WTC11 (cell line): ENCODE results near the gene SCUBE1. TPM values are rescaled to one million over a fixed set of nuclear protein-coding genes. Genes with fewer than 3 reads are reported as not detected.
A peak's percentile ranks its signal among the peaks of the same experiment; 100 is the strongest.

ENCODE experiments used
- ATAC-seq: fragments of 200-7000 bp; cut with Tn5 transposase; 2 replicates; pipeline ENCODE4 v1.10.0; 2021; ENCODE audit warnings: mild to moderate bottlenecking, moderate library complexity
- CTCF ChIA-PET: fragments of 300-600 bp; sonication (Branson Sonifier 250); formaldehyde crosslinking; loops from one replicate; lab custom pipeline; 2021; ENCODE audit warnings: antibody characterized with exemption; lab: Charles Lee
- POLR2A ChIA-PET: fragments of 350-600 bp; sonication (Branson Sonifier 250); formaldehyde crosslinking; loops from one replicate; lab custom pipeline; 2021; ENCODE audit warnings: antibody characterized with exemption; lab: Charles Lee
- DNase-seq: peaks from one replicate; pipeline ENCODE4 v3.0.0; 2021; ENCODE audit warnings: low spot score
- H3K27ac Mint-ChIP-seq: 2 replicates; pipeline ENCODE4 v1.8.0; 2021; ENCODE audit warnings: mixed read lengths
- H3K27me3 Mint-ChIP-seq: 2 replicates; pipeline ENCODE4 v1.8.0; 2021; ENCODE audit warnings: low read depth, mild to moderate bottlenecking, moderate library complexity, mixed read lengths
- H3K36me3 Mint-ChIP-seq: 2 replicates; pipeline ENCODE4 v1.8.0; 2021; ENCODE audit warnings: mixed read lengths
- H3K4me1 Mint-ChIP-seq: 2 replicates; pipeline ENCODE4 v1.8.0; 2022; ENCODE audit warnings: mixed read lengths
- H3K4me3 Mint-ChIP-seq: 2 replicates; pipeline ENCODE4 v1.8.0; 2021; ENCODE audit warnings: mild to moderate bottlenecking, moderate library complexity, mixed read lengths
- H3K9me3 Mint-ChIP-seq: 2 replicates; pipeline ENCODE4 v1.8.0; 2021; ENCODE audit warnings: mixed read lengths
- ATF1 ChIP-seq: sonication (generic); formaldehyde crosslinking; IDR thresholded peaks from 2 replicates; pipeline ENCODE4 v1.8.1; 2023; ENCODE audit warnings: mild to moderate bottlenecking, moderate library complexity, missing genetic modification reagents
- MYBL2 ChIP-seq: sonication (generic); formaldehyde crosslinking; IDR thresholded peaks from 2 replicates; pipeline ENCODE4 v1.8.1; 2023; ENCODE audit warnings: mild to moderate bottlenecking, moderate library complexity, missing genetic modification reagents
- RORB ChIP-seq: fragments of 250-450 bp; sonication (Bioruptor Pico); IDR thresholded peaks from 2 replicates; pipeline ENCODE4 v1.9.0; 2021; ENCODE audit warnings: mild to moderate bottlenecking
- SMAD3 ChIP-seq: sonication (generic); formaldehyde crosslinking; IDR thresholded peaks from 2 replicates; pipeline ENCODE4 v1.8.0; 2022; ENCODE audit warnings: missing genetic modification reagents, mild to moderate bottlenecking, borderline replicate concordance
- SMAD4 ChIP-seq: sonication (generic); formaldehyde crosslinking; IDR thresholded peaks from 2 replicates; pipeline ENCODE4 v1.8.0; 2022; ENCODE audit warnings: mild to moderate bottlenecking, missing genetic modification reagents
- SP1 ChIP-seq: sonication (generic); formaldehyde crosslinking; conservative IDR thresholded peaks from 2 replicates; pipeline ENCODE4 v1.8.1; 2022; ENCODE audit warnings: missing genetic modification reagents
- TEAD1 ChIP-seq: sonication (generic); formaldehyde crosslinking; IDR thresholded peaks from 2 replicates; pipeline ENCODE4 v1.8.0; 2022; ENCODE audit warnings: mild to moderate bottlenecking, missing genetic modification reagents
- total RNA-seq: library from RNA; stranded (reverse); gene quantifications from 3 replicates; pipeline ENCODE4 v1.2.3, GENCODE V29; 2021
- TF ChIP-seq, protein P1 (sequence below): sonication (generic); formaldehyde crosslinking; IDR thresholded peaks from 2 replicates; pipeline ENCODE4 v1.8.1; 2022; ENCODE audit warnings: low read depth, mild to moderate bottlenecking, moderate library complexity, missing genetic modification reagents, borderline replicate concordance
- TF ChIP-seq, protein P2 (sequence below): sonication (generic); formaldehyde crosslinking; IDR thresholded peaks from 2 replicates; pipeline ENCODE4 v1.8.0; 2022; ENCODE audit warnings: mild to moderate bottlenecking, missing genetic modification reagents
- TF ChIP-seq, protein P3 (sequence below): sonication (generic); formaldehyde crosslinking; IDR thresholded peaks from 2 replicates; pipeline ENCODE4 v1.8.1; 2022; ENCODE audit warnings: missing genetic modification reagents, borderline replicate concordance
- TF ChIP-seq, protein P4 (sequence below): sonication (generic); formaldehyde crosslinking; conservative IDR thresholded peaks from 2 replicates; pipeline ENCODE4 v1.8.1; 2022; ENCODE audit warnings: mild to moderate bottlenecking, missing genetic modification reagents
- TF ChIP-seq, protein P5 (sequence below): sonication (generic); formaldehyde crosslinking; IDR thresholded peaks from 2 replicates; pipeline ENCODE4 v1.8.0; 2023; ENCODE audit warnings: mild to moderate bottlenecking, missing genetic modification reagents
- TF ChIP-seq, protein P6 (sequence below): fragments of 250-450 bp; sonication (Bioruptor Pico); IDR thresholded peaks from 2 replicates; pipeline ENCODE4 v1.9.0; 2021; ENCODE audit warnings: mild to moderate bottlenecking, borderline replicate concordance
- TF ChIP-seq, protein P7 (sequence below): sonication (generic); formaldehyde crosslinking; IDR thresholded peaks from 2 replicates; pipeline ENCODE4 v1.8.1; 2023; ENCODE audit warnings: mild to moderate bottlenecking, missing genetic modification reagents, borderline replicate concordance

Gene SCUBE1
- total RNA-seq, 1 experiment from 2014 or later: 6.9 TPM

DNA sequence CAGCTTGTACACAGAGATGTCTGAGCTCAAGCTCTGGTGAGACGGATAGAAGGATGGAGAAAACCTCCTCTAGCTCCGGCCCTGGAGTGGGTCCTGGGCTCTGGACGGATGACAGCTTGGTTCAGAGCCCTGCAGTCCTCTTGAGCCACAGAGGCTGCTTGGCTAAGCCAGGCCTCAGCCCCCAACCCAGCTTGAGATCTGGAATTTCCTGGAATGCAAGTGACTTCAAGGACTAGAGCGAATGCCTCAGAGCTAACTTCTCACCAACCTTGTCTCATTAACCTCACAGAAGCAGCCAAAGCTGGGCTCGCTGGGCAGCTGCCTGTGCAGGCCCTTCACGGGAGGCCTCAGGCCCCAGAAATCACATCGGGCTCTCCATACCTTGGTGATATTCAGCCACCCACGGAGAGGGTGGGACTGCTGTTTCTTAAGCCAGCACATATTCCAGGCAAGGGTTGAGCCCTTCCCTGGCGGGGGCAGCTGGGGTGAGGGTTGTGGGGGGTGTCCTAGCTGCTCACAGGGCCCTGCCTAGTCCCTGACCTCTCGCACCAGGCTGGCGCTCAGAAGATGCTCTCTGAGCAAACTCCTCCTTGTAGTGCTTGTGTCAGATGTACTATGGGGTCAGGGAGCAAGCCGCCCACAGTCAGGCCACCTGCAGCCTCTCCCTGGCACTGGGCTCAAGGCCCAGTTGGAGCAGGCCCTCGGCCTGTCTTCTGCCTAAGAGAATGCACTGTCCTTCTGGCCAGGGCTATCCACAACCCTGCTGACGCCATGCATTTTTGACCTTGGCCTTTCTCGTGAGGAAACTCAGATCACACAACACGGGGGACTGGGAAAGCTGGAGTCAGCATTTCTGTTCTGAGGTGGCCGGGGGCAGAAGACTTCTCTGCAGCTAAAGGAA lies 82.6 kb downstream of the SCUBE1 start:
- DNase-seq (no peak), ATAC-seq (peak; percentile 52)
- no peak for TF ChIP-seq ATF1 (CRISPR knock-in tag)
- TF ChIP-seq, protein P1, sequence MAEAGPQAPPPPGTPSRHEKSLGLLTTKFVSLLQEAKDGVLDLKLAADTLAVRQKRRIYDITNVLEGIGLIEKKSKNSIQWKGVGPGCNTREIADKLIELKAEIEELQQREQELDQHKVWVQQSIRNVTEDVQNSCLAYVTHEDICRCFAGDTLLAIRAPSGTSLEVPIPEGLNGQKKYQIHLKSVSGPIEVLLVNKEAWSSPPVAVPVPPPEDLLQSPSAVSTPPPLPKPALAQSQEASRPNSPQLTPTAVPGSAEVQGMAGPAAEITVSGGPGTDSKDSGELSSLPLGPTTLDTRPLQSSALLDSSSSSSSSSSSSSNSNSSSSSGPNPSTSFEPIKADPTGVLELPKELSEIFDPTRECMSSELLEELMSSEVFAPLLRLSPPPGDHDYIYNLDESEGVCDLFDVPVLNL (CRISPR knock-in tag): no peak
- Mint-ChIP-seq H3K27me3 (no peaks in the 10 kb centered on the region; the same call in 1 of the 2 replicates), H3K4me3 (no peak overlapping the region), H3K36me3 (no peaks in the 10 kb centered on the region), H3K4me1 (peaks cover 7% of the 10 kb centered on the region; the same call in 1 of the 2 replicates), H3K27ac (no peak overlapping the region), H3K9me3 (no peaks in the 10 kb centered on the region)
- ChIA-PET CTCF (interaction anchor here (0.9 to 4.9 kb wide), 12 partner anchors 10 to 126 kb away, joined by 3 to 33 read pairs (median 7); no protein-coding TSS in a partner anchor), POLR2A (no interaction called here)

DNA sequence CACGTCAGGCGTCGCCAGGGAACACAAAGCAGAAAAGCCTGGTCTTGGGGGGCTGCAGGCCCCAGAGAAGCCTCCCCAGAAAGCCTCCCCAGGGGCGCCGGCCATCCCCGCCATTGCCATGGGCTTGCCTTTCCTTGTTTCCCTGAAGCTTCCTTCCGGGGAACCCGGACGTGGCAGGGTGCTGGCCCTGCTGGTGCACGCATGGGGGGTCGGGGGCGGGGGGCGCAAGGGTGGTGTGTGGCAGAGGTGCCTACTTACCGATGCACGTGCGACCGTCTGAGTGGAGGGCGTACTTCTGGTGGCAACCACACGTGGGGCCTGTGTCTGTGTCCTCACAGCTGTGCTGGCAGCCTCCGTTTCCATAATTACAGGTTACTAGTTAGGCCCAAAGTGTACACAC lies 85.2 kb downstream of the SCUBE1 start:
- ATAC-seq (no peak), DNase-seq (no peak)
- Mint-ChIP-seq H3K4me3 (no peak overlapping the region), H3K27ac (no peak overlapping the region), H3K27me3 (no peaks in the 10 kb centered on the region; the same call in 1 of the 2 replicates), H3K9me3 (no peaks in the 10 kb centered on the region), H3K36me3 (no peaks in the 10 kb centered on the region), H3K4me1 (peaks cover 7% of the 10 kb centered on the region; the same call in 1 of the 2 replicates)
- TF ChIP-seq MYBL2 (CRISPR knock-in tag) (no peak), RORB (CRISPR knock-in tag) (no peak), SMAD3 (no peak), TEAD1 (CRISPR knock-in tag) (no peak), SP1 (CRISPR knock-in tag) (no peak), SMAD4 (CRISPR knock-in tag) (no peak)
- TF ChIP-seq, protein P2, sequence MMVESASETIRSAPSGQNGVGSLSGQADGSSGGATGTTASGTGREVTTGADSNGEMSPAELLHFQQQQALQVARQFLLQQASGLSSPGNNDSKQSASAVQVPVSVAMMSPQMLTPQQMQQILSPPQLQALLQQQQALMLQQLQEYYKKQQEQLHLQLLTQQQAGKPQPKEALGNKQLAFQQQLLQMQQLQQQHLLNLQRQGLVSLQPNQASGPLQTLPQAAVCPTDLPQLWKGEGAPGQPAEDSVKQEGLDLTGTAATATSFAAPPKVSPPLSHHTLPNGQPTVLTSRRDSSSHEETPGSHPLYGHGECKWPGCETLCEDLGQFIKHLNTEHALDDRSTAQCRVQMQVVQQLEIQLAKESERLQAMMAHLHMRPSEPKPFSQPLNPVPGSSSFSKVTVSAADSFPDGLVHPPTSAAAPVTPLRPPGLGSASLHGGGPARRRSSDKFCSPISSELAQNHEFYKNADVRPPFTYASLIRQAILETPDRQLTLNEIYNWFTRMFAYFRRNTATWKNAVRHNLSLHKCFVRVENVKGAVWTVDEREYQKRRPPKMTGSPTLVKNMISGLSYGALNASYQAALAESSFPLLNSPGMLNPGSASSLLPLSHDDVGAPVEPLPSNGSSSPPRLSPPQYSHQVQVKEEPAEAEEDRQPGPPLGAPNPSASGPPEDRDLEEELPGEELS (CRISPR knock-in tag): no peak
- TF ChIP-seq, protein P3, sequence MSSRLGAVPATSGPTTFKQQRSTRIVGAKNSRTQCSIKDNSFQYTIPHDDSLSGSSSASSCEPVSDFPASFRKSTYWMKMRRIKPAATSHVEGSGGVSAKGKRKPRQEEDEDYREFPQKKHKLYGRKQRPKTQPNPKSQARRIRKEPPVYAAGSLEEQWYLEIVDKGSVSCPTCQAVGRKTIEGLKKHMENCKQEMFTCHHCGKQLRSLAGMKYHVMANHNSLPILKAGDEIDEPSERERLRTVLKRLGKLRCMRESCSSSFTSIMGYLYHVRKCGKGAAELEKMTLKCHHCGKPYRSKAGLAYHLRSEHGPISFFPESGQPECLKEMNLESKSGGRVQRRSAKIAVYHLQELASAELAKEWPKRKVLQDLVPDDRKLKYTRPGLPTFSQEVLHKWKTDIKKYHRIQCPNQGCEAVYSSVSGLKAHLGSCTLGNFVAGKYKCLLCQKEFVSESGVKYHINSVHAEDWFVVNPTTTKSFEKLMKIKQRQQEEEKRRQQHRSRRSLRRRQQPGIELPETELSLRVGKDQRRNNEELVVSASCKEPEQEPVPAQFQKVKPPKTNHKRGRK: no peak
- TF ChIP-seq, protein P4, sequence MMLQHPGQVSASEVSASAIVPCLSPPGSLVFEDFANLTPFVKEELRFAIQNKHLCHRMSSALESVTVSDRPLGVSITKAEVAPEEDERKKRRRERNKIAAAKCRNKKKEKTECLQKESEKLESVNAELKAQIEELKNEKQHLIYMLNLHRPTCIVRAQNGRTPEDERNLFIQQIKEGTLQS (CRISPR knock-in tag): no peak
- TF ChIP-seq, protein P5, sequence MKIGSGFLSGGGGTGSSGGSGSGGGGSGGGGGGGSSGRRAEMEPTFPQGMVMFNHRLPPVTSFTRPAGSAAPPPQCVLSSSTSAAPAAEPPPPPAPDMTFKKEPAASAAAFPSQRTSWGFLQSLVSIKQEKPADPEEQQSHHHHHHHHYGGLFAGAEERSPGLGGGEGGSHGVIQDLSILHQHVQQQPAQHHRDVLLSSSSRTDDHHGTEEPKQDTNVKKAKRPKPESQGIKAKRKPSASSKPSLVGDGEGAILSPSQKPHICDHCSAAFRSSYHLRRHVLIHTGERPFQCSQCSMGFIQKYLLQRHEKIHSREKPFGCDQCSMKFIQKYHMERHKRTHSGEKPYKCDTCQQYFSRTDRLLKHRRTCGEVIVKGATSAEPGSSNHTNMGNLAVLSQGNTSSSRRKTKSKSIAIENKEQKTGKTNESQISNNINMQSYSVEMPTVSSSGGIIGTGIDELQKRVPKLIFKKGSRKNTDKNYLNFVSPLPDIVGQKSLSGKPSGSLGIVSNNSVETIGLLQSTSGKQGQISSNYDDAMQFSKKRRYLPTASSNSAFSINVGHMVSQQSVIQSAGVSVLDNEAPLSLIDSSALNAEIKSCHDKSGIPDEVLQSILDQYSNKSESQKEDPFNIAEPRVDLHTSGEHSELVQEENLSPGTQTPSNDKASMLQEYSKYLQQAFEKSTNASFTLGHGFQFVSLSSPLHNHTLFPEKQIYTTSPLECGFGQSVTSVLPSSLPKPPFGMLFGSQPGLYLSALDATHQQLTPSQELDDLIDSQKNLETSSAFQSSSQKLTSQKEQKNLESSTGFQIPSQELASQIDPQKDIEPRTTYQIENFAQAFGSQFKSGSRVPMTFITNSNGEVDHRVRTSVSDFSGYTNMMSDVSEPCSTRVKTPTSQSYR (CRISPR knock-in tag): no peak
- TF ChIP-seq, protein P6, sequence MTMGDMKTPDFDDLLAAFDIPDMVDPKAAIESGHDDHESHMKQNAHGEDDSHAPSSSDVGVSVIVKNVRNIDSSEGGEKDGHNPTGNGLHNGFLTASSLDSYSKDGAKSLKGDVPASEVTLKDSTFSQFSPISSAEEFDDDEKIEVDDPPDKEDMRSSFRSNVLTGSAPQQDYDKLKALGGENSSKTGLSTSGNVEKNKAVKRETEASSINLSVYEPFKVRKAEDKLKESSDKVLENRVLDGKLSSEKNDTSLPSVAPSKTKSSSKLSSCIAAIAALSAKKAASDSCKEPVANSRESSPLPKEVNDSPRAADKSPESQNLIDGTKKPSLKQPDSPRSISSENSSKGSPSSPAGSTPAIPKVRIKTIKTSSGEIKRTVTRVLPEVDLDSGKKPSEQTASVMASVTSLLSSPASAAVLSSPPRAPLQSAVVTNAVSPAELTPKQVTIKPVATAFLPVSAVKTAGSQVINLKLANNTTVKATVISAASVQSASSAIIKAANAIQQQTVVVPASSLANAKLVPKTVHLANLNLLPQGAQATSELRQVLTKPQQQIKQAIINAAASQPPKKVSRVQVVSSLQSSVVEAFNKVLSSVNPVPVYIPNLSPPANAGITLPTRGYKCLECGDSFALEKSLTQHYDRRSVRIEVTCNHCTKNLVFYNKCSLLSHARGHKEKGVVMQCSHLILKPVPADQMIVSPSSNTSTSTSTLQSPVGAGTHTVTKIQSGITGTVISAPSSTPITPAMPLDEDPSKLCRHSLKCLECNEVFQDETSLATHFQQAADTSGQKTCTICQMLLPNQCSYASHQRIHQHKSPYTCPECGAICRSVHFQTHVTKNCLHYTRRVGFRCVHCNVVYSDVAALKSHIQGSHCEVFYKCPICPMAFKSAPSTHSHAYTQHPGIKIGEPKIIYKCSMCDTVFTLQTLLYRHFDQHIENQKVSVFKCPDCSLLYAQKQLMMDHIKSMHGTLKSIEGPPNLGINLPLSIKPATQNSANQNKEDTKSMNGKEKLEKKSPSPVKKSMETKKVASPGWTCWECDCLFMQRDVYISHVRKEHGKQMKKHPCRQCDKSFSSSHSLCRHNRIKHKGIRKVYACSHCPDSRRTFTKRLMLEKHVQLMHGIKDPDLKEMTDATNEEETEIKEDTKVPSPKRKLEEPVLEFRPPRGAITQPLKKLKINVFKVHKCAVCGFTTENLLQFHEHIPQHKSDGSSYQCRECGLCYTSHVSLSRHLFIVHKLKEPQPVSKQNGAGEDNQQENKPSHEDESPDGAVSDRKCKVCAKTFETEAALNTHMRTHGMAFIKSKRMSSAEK (CRISPR knock-in tag): no peak
- TF ChIP-seq, protein P7, sequence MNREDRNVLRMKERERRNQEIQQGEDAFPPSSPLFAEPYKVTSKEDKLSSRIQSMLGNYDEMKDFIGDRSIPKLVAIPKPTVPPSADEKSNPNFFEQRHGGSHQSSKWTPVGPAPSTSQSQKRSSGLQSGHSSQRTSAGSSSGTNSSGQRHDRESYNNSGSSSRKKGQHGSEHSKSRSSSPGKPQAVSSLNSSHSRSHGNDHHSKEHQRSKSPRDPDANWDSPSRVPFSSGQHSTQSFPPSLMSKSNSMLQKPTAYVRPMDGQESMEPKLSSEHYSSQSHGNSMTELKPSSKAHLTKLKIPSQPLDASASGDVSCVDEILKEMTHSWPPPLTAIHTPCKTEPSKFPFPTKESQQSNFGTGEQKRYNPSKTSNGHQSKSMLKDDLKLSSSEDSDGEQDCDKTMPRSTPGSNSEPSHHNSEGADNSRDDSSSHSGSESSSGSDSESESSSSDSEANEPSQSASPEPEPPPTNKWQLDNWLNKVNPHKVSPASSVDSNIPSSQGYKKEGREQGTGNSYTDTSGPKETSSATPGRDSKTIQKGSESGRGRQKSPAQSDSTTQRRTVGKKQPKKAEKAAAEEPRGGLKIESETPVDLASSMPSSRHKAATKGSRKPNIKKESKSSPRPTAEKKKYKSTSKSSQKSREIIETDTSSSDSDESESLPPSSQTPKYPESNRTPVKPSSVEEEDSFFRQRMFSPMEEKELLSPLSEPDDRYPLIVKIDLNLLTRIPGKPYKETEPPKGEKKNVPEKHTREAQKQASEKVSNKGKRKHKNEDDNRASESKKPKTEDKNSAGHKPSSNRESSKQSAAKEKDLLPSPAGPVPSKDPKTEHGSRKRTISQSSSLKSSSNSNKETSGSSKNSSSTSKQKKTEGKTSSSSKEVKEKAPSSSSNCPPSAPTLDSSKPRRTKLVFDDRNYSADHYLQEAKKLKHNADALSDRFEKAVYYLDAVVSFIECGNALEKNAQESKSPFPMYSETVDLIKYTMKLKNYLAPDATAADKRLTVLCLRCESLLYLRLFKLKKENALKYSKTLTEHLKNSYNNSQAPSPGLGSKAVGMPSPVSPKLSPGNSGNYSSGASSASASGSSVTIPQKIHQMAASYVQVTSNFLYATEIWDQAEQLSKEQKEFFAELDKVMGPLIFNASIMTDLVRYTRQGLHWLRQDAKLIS (CRISPR knock-in tag): no peak
- CTCF ChIA-PET: interaction anchor here (0.7 to 4.9 kb wide), 3 partner anchors 15 to 70 kb away, joined by 3 to 33 read pairs (median 4); partner anchors contain the start of gene TTLL12
- POLR2A ChIA-PET: no interaction called here
